HG02981 (cell line): ENCODE results near the gene DYTN.

Experiments used
- ATAC-seq: cut with Tn5 transposase; IDR thresholded peaks from one replicate; pipeline ENCODE4 v1.9.1; 2021; ENCODE audit warnings: mild to moderate bottlenecking, moderate library complexity; ENCODE audit not compliant: unreplicated experiment

Gene DYTN

GRCh38 chr2:206615417-206616089 is 102.6 kb downstream of the DYTN start:
- ATAC-seq, result no peak

DNA sequence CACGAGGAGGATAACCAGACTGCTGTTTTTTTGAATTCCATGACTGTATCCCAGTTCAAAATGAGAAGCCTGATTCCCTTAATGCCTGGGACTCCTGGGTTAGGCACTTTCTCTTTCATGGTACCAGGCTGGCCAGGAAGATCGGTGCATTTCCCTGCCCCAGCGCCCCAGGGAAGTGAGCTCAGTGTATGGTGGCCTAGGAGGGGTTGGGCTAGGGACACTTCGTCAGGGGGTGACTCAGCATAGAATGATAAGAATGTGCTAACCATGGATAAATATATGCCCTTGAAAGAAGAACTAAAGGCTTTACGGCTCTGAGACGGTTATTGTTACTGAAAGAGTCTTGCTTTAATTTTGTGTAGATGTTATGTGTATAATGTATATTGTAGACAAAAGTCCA is 103.4 kb downstream of the DYTN start:
- ATAC-seq, result no peak

- ATAC-seq, result no peak
These were observed 106.5 kb downstream of the DYTN start for GRCh38 chr2:206611736-206612135.

DNA sequence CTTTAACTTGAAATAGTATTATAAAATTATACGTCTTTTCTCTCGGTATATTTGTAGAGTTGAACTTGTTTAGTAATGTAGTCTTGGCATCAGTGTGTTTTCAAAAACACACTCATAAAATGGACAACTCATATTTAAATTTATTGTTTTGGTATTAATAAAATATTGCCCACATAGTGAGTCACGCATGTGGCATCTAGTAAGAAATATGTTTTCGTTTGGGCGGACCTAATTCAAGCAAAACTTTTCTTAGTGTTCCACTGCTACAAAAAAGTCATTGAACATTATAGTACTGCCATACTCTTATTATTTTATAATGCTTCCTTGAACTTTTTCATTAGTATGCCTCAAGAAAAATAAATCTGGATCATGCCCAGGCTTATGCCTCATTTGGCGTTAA is 107.0 kb downstream of the DYTN start:
- no peak for ATAC-seq

DNA sequence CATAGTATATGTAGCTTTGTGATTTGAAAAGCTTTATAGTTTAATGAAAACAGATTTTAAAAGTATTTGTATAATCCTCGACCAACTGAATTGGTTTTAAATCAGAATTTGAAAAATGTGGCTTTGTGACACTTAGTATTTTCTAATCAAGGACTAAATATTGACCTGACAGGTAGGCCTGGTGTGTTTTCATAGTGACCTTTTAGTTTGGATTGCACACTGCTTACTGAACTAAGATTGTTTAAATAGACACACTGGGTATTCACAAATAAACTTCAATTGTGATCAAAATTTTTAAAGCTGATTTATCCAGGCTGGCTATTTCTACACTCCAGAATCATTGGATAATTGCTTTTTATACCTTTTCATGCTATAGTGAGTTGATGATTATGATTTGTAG is 107.7 kb downstream of the DYTN start:
- no peak for ATAC-seq

DNA sequence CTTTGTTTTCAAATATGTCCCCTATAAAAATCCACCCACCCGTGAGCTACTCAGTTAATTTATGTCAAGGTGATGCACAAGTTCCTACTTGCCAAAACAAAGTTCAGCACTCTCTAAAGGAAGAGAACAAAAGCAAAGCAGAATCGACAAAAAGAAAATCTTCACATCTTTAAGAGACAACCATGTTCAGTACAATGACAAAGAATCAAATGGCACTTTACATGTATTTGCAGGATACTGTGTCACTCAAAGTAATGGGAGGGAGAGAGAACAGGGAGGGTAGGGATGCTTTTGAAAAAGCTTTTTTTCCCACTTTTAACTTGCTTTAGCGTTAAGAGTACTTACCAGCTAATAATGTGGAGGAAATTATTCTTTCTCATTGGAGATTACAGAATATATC is 115.0 kb downstream of the DYTN start:
- no peak for ATAC-seq
